ENCODE results near the gene HAPLN2.
"Not testable (repeated sequence)": the region's sequence is repeated elsewhere in the genome, so short reads cannot be mapped to it uniquely, and the experiment has no call there.

The HAPLN2 gene

GRCh38 chr1:156618853-156619581 lies at the start of gene HAPLN2:
HAPLN2 (plus strand) TSS chr1:156619415; CDS start chr1:156623491, 4,076 bp downstream.
- peak in 1 of 6 experiments; percentile 8 for DNase-seq

DNA sequence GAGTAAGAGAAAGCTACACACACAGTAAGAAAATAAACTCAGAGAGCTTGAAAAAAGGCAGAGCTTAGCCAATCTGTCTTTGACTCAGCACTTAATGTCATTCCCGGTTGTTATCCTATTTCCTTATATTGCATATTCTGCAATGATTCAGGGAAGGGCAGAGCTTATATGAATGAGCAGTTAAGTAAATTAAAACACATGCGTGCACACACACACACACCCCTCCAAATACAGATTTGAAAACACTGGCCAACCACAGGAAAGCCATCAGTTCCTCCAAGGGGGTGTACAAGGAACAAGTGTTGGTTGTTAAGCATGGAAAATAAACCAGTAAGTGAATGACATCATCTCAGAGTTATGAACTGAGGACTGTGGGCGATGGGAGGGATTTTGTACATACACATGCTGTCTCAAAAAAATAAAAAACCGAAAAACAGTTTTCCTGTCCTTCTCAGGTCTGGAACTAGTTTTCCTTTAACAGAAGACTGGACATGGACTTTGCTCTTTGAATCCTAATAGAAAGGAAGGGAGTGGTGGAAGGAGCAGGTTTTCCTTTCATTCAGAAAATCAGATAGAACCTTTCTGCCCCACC lies 47.9 kb upstream of the HAPLN2 start:
- DNase-seq, result no peak

GRCh38 chr1:156571919-156572662 lies 47.1 kb upstream of the HAPLN2 start, which contains the start of gene IQGAP3:
IQGAP3 (minus strand) TSS chr1:156572565; CDS start chr1:156572529, 36 bp downstream.
- peak; percentile 30 to 75 (median 64) for DNase-seq

DNA sequence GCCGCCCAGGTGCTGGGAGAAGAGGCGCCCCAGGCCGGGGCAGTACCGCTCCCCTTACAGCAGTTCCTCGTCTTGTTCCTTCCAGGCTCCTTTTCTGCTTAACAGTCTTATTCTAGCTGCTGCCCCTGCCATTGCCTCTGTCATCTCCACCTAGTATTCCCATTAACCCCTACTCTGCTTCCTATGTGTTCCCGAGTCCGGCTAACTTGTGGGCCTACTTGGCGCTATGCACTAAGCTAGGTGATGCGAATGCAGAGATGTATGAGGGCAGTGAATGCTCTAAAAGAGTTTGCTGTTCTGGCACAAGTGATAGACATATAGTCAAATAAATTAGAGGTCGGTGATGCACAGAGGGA lies 46.6 kb upstream of the HAPLN2 start:
- no peak for DNase-seq

DNA sequence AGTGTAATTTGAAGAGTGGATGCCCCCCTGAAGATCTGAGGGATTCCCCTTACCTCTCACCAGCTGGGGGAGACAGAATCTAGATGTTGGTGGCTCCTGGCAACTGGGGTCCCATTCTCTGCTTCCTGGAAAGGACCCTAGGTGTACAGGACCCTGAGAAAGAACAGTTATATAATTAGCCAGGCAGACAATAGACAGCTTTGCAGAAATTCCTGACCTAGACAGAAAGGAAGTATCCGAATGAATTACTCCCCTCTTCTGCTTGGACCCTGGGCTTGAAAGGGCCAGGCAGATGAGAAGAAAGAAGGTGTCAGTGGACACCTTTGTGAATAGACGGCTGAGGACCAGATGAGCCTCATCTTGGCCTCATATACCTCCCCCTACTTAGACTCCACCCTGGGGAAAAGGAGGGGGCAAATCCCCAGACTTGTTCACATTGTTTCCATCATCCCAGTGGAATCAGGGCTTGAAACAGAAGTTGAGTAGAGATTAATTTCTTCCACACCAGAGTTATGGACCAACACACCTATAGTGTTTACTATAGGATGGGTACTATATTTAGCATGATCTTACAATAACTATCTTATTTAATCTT lies 45.1 kb upstream of the HAPLN2 start:
- DNase-seq, result no peak

DNA sequence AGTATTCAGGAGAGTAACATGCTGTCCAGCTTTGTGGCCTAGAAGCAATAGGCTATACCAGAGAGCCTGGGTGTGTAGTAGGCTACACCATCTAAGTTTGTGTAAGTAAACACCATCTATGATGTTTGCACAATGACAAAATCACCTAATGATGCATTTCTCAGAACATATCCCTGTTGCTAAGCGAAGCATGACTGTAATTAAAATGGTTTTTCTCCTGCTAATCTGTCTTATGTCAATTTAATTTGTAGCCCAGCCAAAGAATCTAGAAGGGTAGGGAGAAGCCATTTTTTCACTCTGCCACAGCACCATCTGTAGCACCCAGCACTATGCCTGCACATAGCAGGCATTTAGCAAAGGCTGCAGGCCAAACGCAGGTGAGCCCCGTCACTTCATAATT lies 41.7 kb upstream of the HAPLN2 start:
- DNase-seq, result no peak

GRCh38 chr1:156578055-156578454 lies 41.2 kb upstream of the HAPLN2 start:
- DNase-seq, result no peak

- no peak for DNase-seq
Observed at GRCh38 chr1:156579472-156579871, 39.7 kb upstream of the HAPLN2 start, which contains the start of gene TTC24. TTC24 (plus strand) TSS chr1:156579723; CDS start chr1:156581365, 1,642 bp downstream.

DNA sequence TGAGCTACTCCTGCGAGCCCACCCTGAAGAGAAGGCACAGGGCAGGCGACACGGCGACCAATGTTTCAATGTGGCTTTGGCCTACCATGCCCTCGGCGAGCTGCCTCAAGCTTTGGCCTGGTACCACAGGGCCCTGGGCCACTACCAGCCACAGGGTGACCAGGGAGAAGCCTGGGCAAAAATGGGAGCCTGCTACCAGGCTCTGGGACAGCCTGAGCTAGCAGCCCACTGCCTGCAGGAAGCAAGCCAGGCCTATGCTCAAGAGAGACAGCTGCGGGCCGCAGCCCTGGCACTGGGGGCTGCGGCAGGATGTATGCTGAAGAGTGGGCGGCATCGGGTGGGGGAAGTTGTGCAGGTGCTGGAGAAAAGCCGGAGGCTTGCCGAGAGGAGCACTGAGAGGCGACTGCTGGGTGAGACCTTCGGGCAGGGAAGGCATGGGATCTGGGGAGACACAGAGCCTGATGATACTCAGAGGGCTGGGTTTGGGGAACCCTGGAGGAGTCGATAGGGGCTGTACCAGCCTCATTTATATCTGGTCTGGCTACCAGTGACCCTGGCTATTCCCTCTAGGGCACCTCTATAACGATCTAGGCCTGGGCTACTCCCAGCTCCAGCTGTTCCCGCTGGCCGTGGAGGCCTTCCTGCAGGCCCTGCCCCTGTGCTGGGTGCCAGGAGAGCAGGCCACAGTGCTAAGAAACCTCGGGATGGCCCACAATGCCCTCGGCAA lies 37.4 kb upstream of the HAPLN2 start:
- DNase-seq, result peak in 5 of 6 experiments; percentile 9 to 48 (median 45)

GRCh38 chr1:156582388-156583017 lies 36.7 kb upstream of the HAPLN2 start:
- DNase-seq, result peak in 2 of 6 experiments; percentile 17 to 35

DNA sequence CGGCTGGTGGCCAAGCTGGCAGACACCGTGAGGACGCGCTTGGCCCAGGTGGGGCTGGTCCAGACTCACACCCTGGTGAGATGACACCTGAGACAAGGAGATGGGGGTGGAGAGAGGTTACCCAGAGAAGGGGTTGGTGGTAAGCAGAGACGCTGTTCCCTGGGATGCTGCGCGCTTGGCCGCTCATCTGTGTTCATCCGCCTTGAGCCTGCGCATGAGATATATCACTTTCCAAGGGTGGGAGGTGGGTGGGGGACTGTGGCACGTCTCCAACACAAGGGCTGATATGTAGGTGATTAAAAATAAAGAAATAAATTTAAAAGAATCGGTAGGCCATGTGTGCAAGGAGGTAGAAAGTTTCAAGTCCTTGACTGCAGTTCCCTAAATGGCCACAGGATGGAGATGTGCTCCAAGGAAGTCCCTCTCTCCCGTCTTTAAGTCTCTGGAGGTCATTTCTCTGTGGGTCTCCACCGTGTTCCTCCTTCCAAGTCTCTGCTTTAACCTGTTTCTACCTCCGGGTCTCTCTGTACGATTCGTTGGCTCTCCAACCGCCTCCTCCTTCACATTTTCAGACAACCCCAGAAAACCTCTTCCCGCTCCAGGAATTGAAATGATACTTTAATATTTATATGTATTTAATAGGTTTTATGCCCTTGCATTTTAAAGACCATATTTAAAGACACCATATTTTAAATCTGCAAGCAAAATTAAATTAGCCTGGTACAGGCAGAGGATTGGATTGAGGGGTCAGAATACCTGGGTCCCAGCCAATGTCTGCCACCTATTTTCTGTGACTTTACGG lies 35.2 kb upstream of the HAPLN2 start:
- DNase-seq, result peak; percentile 16 to 75 (median 64)

- no peak for DNase-seq
Observed at GRCh38 chr1:156584813-156585212, 34.4 kb upstream of the HAPLN2 start.

DNA sequence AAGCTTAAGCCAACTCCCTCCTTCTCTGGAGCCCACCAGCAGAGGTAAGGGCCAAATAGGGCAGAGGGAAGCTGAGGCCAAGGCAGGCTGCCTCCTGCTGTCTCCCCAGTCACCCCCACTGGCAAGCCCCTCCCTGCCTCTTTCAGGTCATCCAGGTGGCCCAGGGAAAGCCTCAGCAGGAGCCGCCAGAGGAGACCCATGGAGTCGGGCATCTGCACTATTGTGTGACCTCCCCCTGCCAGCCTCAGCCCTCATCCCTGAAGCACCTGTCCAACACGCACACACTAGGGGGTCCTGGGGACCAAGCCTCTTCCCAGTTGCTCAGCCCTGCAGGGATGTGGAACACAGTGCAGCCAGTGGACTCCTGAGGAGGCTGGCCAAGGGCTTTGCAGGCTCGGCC lies 32.9 kb upstream of the HAPLN2 start:
- DNase-seq, result no peak

DNA sequence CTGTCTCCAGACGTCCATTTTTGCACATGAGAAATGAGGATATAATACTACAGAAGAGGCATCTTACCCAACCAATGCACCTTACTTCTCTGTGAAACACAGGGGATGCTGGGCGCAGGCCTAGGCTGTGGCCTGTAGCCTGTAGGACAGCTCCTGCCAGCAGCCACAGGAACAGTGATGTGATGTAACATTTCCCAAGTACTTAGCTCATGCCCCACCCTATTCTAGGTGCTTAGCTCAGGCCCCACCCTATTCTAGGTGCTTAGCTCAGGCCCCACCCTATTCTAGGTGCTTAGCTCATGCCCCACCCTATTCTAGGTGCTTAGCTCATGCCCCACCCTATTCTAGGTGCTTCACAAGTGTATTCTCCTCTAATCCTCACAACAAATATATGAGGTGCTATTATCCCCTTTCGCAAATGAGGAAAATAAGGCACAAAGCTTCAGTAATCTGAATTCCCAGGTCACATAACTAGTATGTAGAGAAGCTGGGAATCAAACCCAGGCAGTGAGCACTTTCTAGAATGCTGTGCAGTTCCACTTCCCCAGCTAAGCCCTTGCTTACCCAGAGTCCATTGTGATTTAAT lies 32.2 kb upstream of the HAPLN2 start:
- DNase-seq, result no peak

DNA sequence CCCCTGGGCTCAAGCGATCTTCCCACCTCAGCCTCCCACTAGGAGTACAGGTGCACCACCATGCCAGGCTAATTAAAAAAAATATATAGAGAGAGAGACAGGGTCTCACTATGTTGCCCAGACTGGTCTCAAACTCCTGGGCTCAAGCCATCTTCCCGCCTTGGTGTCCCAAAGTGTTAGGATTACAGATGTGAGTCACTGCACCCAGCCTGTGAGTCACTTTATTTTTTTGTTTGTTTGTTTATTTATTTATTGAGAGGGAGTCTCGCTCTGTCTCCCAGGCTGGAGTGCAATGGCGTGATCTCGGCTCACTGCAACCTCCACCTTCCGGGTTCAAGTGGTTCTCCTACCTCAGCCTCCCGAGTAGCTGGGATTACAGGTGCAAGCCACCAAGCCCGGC lies 31.3 kb upstream of the HAPLN2 start:
- not testable (repeated sequence) for DNase-seq

GRCh38 chr1:156589546-156589945 lies 29.7 kb upstream of the HAPLN2 start:
- DNase-seq, result no peak

- DNase-seq, result no peak
Observed at GRCh38 chr1:156590326-156591180, 28.7 kb upstream of the HAPLN2 start.

DNA sequence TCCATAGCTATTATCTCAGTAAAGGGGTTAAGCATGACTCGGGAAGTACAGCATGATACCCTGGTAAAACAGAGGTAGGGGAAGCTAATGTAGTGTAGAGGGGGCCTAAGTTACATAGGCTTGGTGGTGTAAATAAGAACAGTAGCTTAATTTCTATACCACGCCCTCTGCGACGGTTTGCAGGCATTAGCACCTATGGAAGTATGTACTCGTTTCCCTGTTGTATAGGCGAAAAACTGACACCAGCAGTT lies 28.1 kb upstream of the HAPLN2 start:
- DNase-seq, result no peak

- DNase-seq, result peak; percentile 46 to 80 (median 64)
Observed at GRCh38 chr1:156591432-156592157, 27.6 kb upstream of the HAPLN2 start, which contains the start of gene NAXE. NAXE (plus strand) TSS chr1:156591776; CDS start chr1:156591805, 29 bp downstream.
